ENCODE measurements around the gene UBQLN4. TPM values are rescaled to one million over a fixed set of nuclear protein-coding genes. Genes with fewer than 3 reads are reported as not detected.

UBQLN4 gene
- total RNA-seq, 1 donor from 2014 or later = 29.9 TPM

- intact Hi-C loops (cut with micrococcal nuclease) = no loop called here
- peak; percentile 81 for DNase-seq
- Histone ChIP-seq H3K4me1 (peaks cover 26% of the 10 kb centered on the region), H3K36me3 (peaks cover 42% of the 10 kb centered on the region), H3K4me3 (peak within 1 kb of the TSS; percentile 87), H3K27me3 (ENCODE audit: low read depth) (no peaks in the 10 kb centered on the region), H3K27ac (replicated peaks) (peak within 1 kb of the TSS; percentile 92), H3K9me3 (replicated peaks) (no peaks in the 10 kb centered on the region)
- no peak for TF ChIP-seq CTCF (IDR thresholded peaks at IDR 0.05; ENCODE audit: borderline replicate concordance)
These were observed 33.1 kb downstream of the UBQLN4 start, which contains the start of gene SSR2 for GRCh38 chr1:156020293-156021092. TSS of gene SSR2 (minus strand) at chr1:156020951. CDS start at chr1:156020167, 784 bp downstream.

- peak overlapping the region; percentile 92 for H3K27ac ChIP-seq (replicated peaks)
- H3K27me3 ChIP-seq (ENCODE audit: low read depth) = no peaks in the 10 kb centered on the region
- no peak for DNase-seq
- H3K9me3 ChIP-seq (replicated peaks) = no peaks in the 10 kb centered on the region
- no peak for TF ChIP-seq CTCF (IDR thresholded peaks at IDR 0.05; ENCODE audit: borderline replicate concordance)
- peak overlapping the region; percentile 87 for H3K4me3 ChIP-seq
- intact Hi-C loops (cut with micrococcal nuclease) = no loop called here
- H3K36me3 ChIP-seq = peaks cover 47% of the 10 kb centered on the region
- peaks cover 26% of the 10 kb centered on the region for H3K4me1 ChIP-seq
These were observed 33.7 kb downstream of the UBQLN4 start for GRCh38 chr1:156019946-156020292.

DNA sequence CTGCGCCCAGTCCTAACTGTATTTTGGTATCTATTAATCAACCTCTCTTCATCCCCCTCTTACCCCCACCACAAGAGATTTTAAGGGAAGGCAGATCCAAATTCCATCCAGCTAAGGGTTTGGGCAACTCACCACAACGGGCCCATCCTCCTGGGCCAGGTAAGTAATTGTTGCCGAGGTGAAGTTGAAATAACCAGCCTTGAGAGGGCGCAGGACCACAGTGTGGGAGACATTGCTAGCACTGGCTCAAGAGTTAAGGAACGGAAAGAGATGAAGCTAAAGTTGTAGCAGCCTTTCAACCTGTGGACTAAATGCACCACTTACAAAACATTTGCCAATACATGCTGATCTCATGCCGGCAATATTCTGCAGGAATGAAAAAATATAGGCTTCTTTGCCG, 38.8 kb downstream of the UBQLN4 start:
- Histone ChIP-seq H3K9me3 (replicated peaks) (no peaks in the 10 kb centered on the region), H3K27ac (replicated peaks) (no peak overlapping the region), H3K27me3 (ENCODE audit: low read depth) (no peaks in the 10 kb centered on the region), H3K4me3 (no peak overlapping the region), H3K36me3 (peaks cover 98% of the 10 kb centered on the region), H3K4me1 (peaks cover 11% of the 10 kb centered on the region)
- DNase-seq = no peak
- no peak for TF ChIP-seq CTCF (IDR thresholded peaks at IDR 0.05; ENCODE audit: borderline replicate concordance)
- intact Hi-C loops (cut with micrococcal nuclease) = no loop called here

DNA sequence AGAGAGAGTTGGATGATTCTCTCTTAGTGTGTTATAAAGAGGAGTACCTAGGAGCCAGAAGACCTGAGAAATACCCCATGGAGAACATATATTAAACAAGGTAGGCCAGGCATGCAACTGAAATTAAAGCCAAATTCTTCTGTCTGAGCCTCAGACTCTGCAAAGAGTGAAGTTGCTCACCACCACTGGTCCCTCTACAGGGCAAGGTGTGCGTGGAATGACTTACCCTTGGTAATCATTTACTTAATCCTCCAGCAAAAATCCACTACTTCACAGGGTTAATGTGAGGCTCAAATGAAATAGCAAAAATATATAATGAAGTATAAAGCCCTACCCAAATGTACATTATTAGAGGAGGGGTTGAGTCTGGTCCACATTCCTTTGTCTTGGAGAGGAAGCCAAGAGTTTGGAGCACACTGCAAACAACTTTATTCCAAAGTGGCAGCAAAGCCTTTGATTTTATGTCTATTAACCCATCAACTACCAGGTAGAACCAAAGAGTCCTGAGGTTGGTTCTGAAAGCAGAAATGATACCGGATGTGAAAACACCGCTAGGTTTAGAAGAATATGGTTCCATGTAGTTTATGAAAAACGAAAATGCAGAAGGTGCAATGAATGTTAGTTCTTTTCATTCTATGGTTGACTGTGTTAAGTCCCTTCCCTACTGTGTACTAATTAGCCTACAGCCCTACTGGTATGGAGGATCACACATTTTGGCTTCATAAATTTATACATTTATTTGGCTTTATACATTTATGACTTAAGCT, 41.4 kb downstream of the UBQLN4 start:
- Histone ChIP-seq H3K4me3 (no peak overlapping the region), H3K36me3 (peaks cover 90% of the 10 kb centered on the region), H3K9me3 (replicated peaks) (no peaks in the 10 kb centered on the region), H3K27ac (replicated peaks) (no peak overlapping the region), H3K27me3 (ENCODE audit: low read depth) (no peaks in the 10 kb centered on the region), H3K4me1 (no peaks in the 10 kb centered on the region)
- no peak for TF ChIP-seq CTCF (IDR thresholded peaks at IDR 0.05; ENCODE audit: borderline replicate concordance)
- intact Hi-C loops (cut with micrococcal nuclease) = no loop called here
- no peak for DNase-seq

DNA sequence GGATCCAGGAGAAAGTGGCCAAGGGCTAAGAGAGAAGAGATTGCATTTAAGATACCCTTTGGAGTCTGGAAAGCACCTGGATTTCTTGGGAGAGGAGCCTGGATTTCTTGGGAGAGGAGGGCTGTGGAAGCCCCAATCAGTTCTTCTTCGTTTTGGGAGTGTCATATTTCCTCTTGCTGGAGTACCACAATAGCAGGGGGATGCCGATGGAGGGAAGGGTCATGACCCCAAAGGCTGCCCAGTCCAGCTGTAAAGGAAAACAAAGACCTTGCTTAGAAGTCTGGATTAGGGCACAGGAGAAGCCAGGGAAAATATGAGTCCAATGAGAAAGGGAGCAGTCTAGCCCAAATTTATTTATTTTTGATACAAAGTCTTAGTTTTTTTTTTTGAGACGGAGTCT, 44.2 kb downstream of the UBQLN4 start:
- no peak for TF ChIP-seq CTCF (IDR thresholded peaks at IDR 0.05; ENCODE audit: borderline replicate concordance)
- no peak overlapping the region for H3K27ac ChIP-seq (replicated peaks)
- intact Hi-C loops (cut with micrococcal nuclease) = no loop called here
- H3K4me1 ChIP-seq = no peaks in the 10 kb centered on the region
- no peak overlapping the region for H3K4me3 ChIP-seq
- H3K27me3 ChIP-seq (ENCODE audit: low read depth) = no peaks in the 10 kb centered on the region
- DNase-seq = no peak
- peaks cover 62% of the 10 kb centered on the region for H3K36me3 ChIP-seq
- H3K9me3 ChIP-seq (replicated peaks) = no peaks in the 10 kb centered on the region
